GM21619 (cell line): ENCODE measurements around the gene CMC4.
A peak's percentile ranks its signal among the peaks of the same experiment; 100 is the strongest.

Experiments
- ATAC-seq: cut with Tn5 transposase; IDR thresholded peaks from one replicate; pipeline ENCODE4 v1.9.1; 2021; ENCODE audit not compliant: unreplicated experiment

CMC4 gene

GRCh38 chrX:155054255-155054654, 16.7 kb downstream of the CMC4 start:
- no peak for ATAC-seq

GRCh38 chrX:155053656-155054055, 17.3 kb downstream of the CMC4 start:
- ATAC-seq = no peak

- no peak for ATAC-seq
These were observed 18.0 kb downstream of the CMC4 start for GRCh38 chrX:155052738-155053498.

- ATAC-seq = no peak
These were observed 21.8 kb downstream of the CMC4 start for GRCh38 chrX:155048977-155049619.

GRCh38 chrX:155046811-155047528, 24.0 kb downstream of the CMC4 start:
- no peak for ATAC-seq

GRCh38 chrX:155046129-155046810, 24.7 kb downstream of the CMC4 start:
- no peak for ATAC-seq

- ATAC-seq = no peak
These were observed 35.2 kb downstream of the CMC4 start for GRCh38 chrX:155035688-155036087.

- ATAC-seq = no peak
These were observed 39.3 kb downstream of the CMC4 start for GRCh38 chrX:155031657-155032056.

GRCh38 chrX:155028877-155029291, 42.1 kb downstream of the CMC4 start:
- ATAC-seq = no peak

- no peak for ATAC-seq
These were observed 42.8 kb downstream of the CMC4 start for GRCh38 chrX:155028129-155028528.

- no peak for ATAC-seq
These were observed 43.3 kb downstream of the CMC4 start for GRCh38 chrX:155027509-155028066.

- peak; percentile 83 for ATAC-seq
These were observed 44.0 kb downstream of the CMC4 start, which contains the start of gene FUNDC2 for GRCh38 chrX:155026727-155027508. Gene FUNDC2 (plus strand): TSS chrX:155026844. CDS start chrX:155026939, 95 bp downstream.

- no peak for ATAC-seq
These were observed 44.6 kb downstream of the CMC4 start for GRCh38 chrX:155026420-155026726.

- ATAC-seq = no peak
These were observed 46.8 kb downstream of the CMC4 start for GRCh38 chrX:155023907-155024833.

GRCh38 chrX:155022585-155022984, 48.4 kb downstream of the CMC4 start, which contains the start of gene F8:
Gene F8 (minus strand): TSS chrX:155022723. CDS start chrX:155022552, 171 bp downstream.
- no peak for ATAC-seq

- ATAC-seq = no peak
These were observed 50.3 kb downstream of the CMC4 start for GRCh38 chrX:155020591-155020990.
